ENCODE results near the gene EXOSC10.

The EXOSC10 gene

DNA sequence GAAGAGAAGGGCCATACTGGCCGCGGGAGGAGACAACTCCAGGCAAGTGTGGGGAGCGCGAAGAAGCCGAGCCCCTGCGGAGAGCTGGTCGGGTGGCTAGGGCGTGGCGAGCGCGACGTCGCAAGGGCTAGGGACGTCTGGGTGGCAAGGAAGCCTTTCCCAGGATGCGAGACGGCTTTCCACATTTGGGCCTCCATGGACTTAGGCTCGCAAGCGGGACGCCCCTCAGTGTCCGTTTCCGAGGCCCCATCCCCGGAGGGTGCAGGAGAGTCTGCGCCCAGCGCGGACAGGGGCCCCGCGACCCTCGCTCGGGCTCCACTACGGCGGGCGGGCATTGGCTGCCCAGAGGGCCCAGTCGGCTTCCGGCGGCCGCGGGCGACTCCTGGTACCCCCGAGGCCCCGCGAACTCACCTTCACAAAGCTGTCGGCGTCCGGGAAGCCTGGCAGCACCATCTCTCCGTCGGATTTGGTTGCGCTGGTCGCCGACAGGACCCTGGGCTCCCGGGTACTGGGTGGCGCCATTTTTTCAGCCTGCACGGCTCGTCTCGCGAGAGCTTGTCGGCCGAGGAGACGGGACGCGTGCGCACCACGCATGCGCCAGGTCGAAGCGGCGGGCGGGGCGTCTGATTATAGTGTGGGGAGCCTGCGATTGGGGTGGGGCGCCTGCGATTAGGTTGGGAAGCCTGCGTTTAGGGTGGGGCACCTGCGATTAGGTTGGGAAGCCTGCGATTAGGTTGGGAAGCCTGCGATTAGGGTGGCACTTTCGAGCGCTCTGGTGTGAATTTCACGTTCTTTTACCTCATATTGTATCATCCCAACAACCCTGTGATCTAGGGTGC is at the start of gene EXOSC10:
TSS of gene EXOSC10 (minus strand) at position 560 of the 839 bp plus-strand sequence. CDS start at position 522, 38 bp downstream.
- peak; percentile 96 for DNase-seq

DNA sequence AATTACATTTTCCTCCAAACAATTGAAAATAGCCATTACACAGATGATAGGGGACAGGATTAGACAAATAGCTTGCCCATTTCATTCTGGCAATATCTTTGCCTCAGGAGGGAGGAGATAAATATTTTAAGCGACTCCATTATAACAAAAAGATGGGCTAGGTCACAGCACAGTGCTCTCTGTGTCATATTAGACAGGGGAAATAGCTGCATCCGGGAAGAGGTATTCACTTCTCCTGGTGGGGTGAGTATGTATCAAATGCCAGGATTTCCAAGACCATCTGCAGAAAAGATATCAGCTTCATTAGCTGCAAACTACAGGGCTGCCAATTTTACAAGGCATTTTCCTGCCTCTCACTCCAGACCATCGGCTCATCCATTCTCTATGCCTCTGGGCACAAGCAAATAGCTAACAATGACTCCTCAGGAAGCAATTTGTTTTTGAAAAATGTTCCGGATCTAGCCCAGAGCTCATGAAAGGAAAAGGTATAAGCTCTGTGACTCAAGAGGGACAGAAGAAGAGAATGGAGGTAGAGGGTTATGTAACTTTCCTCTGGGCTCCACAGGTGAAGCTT is 47.6 kb upstream of the EXOSC10 start:
- DNase-seq: no peak

DNA sequence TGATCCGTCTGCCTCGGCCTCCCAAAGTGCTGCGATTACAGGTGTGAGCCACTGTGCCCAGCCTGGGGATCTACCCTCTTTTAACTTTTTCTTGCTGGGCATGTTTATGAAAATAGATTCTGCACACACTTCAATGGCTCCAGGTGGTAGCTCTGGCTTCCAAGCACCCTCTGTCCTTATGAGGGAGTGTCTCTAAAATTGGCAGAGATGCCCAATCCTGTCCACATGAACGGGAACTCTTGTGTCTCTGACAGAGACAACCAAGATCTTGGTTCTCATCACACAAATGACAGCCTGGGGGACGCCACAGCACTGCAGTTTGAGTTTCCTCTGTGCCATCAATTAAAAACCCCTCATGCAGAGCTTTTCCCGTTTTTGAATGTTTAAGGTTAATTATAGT is 46.1 kb upstream of the EXOSC10 start:
- no peak for DNase-seq

DNA sequence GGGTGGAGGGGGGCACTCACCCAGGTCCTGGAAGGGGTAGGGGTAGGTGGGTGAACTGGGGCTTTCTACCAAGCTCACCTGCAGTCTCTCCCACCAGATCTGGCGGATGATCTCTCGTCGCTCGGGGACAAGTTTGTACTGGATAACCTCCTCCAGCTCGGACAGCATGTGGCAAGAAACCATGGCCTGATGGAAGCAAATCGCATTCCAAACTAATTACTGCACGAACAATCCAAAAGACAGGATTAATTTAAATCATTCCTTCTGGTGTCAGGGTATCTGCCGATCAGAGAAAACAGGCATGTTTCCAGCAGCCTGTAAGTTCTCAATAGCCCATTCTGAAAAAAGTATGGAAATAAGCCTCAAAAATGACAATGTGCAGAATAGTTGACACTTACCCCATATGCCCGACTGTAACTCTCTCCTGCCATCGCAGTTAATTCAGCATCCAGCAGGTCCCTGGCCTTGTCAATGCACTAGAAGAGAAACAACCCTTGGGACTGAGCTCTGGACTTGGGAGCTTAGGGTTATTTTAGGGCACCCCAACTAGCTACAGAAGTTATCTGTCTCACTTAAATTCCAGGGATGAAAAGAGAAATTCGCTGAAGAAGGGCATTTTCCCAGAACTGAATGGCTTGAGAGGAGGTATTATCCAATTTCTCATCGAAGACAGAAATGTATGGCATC is 45.0 kb upstream of the EXOSC10 start:
- no peak for DNase-seq

DNA sequence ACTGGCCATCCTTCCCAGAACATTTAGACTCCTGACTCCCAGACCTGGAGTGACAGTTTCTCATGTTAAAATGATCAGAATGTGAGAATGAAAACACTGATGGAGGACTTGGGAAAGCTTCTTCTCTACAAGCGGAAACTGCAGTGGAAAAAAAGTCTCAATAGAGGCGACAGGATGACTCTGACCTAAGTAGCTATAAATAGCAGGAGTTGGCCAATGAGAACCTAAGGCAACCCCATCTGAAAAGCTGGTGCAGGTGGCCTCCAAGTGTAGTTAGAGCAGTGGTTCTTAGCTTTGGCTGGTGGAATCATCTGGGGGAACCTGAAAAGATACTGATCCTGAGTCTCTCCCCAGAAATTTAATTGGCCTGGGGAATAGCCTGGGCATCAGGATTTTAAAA is 44.2 kb upstream of the EXOSC10 start:
- peak; percentile 36 for DNase-seq

DNA sequence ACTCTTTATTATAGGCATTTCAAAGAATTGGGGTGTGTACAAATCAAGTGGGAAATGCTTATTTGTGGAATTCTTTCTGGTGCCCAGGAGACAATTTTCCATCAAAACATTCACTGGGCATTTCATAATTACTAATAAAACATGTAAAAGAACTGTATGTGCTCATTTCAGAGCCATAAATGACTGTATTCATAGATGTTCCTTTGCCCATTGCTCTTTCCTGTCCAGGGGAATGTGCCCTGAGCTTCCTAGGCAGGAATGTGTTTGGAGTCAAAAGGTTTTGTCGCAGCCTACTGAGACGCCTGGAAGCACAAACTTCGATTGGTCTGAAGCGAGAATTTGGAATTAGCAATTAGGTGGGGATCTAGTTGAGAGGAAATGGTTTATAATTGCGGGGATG is 43.7 kb upstream of the EXOSC10 start:
- no peak for DNase-seq

DNA sequence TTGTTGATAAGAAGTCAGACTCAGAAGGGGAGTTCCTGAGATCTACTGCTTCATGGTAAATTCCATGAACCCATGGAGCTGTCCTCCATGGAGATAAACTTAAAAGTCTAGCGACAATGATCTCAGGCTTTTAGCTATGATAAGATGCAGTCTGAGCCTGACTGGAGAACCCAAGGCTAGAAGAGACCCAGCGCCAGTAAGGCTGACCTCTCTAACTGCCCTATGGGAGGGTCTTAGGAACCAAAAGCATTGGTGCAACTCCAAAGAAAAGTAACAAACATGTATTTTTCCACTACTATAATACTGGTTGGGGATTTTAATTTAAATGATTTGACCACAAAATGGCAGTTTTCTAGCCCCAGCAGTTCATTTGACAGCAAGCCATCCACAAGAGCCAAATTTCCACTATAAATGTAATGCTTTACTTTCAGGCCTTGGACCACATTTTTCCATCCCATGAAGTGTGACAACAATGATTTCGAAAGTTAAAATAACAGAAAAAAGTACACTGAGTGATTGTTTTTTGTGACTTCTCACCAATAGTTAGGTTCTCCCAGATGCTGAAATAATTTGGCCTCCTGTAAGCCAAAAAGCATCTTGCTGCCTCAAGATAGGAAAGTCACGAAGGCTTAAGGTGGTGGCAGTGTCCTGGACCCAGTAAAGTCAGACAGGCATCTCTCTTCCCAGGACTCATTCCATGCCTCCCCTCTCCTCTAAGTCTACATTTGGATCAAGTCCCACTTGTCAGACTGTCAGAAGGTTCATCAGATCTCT is 43.1 kb upstream of the EXOSC10 start:
- no peak for DNase-seq

DNA sequence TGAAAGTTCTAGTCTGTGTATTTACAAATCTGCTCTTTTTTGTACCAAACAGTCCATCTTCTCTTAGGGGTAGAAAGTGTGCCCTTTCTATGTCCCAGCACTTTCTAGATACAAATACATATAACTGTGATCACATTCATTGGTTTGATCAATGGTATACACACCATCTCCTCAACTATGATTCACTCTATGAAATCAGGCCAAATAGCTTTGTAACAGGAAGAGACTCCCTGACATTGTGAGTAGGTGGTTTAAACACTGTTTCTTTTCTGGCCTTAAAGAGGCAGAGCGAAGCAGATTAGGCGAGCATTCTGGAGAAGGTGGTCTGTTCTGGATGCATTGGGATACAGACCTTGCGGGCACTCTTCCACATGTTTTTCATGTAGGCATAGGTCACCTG is 39.3 kb upstream of the EXOSC10 start:
- no peak for DNase-seq

DNA sequence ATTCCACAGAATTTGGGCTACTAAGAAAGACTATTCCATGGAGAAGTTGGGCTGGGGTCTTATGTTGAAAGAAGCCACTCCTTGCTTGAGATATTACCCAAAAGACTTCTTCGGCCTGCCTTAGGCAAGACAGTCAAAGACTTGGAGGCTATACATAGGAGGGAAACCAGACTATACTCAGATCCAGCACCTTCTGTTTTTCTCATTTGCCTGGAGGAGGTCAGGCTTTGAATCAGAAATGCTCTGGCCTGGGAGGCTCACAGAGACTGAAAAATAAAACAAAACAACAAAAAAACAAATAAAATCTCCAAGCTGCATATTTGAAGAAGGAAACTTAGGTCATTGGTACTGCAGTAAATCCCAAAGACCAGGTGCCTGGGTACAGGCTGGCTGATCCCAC is 38.4 kb upstream of the EXOSC10 start:
- DNase-seq: no peak

DNA sequence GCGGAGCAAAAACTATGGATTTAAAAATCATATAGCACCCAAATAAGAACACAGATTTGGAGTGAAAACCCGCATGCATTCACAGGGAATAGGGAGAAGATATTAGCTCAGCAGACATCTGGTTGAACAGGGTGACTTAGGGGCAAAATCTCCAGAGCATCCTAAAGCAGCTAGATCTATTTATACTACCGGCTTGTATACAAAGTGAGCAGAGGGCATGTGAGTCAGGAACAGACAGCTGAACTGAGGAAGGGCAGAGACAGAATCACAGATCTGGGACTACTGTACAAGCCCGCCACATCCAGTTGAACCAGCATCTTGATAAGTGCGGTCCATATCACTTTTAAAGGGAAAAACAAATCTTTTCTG is 35.2 kb upstream of the EXOSC10 start:
- no peak for DNase-seq

DNA sequence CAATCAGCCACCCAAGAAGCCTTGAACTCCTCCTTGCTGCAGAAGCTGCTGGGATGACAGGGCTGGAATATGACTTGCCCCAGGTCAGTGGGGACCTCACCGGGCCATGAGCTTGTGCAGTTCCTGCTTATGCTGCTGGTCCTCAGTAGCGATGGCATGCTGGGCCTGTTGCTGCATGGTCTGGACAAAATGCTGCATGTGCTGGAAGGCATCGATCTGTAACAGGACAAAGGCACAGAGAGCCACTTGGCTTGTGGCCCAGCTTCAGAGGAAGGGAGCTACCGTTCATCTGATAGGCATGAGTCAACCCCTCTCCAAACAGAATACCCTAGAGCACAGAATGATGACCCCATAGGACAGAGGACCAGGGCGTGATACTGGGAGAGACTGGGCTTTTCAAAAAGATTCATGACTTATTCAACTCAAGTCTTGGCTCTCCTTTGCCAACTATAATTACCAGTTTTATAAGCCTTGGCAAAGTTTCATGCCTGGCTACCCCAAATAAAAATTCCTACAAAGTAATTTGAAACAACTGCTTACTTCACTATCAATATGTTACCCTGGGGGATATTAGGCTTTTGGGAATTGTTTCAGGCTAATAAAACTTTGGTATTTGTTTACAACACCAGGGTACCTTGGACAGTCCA is 34.7 kb upstream of the EXOSC10 start:
- no peak for DNase-seq

DNA sequence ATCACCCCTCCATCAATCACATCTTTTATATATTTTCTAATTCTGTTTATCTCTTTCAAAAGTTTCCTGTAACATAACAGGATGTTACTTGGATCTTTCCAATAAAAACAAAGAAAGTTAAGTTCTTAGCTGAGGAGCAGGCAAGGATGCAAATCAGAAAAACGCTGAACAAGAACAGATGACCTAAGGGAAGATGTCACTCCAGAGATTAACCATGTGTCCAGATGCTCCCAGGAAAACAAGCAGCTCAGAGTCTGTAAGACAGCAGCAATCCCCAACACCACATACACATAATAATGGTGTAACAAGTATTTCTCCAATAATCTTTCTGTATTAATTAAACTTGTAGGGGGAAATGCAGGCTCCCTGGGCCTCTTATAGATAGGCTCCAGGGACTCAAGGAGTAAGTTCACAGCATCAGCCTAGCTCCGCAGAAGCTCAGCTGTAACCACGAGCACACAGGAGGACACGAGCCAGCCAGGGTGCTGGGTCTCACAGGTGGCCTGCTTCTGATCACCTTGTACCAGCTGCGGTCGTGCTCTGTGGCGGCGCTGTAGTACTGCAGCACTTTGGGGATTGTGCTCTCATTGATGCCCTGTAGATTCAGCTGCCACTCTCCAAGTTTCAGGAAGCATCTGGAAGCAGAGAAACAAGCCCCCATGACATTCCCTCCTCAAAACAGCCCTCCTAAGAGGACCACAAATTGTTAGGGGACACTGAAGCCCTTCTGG is 33.1 kb upstream of the EXOSC10 start:
- DNase-seq: no peak

DNA sequence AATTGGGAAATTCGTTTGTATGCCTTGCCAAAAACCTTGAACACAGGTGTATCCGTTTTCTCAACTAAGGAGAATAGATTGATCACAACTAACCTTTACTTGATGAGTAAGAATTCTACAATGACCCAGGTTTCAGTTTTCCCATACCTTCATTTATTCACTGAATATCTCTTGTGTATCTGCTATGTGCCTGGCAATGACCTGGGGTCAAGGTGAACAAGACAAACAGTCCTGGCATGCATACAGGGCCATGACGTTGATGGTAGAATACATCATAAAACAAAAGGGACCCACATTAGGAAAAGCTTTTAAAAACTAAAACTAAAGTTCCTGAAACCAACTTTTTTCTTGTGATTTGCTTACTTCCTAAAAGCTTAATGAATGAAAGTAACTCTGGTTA is 32.1 kb upstream of the EXOSC10 start:
- no peak for DNase-seq

DNA sequence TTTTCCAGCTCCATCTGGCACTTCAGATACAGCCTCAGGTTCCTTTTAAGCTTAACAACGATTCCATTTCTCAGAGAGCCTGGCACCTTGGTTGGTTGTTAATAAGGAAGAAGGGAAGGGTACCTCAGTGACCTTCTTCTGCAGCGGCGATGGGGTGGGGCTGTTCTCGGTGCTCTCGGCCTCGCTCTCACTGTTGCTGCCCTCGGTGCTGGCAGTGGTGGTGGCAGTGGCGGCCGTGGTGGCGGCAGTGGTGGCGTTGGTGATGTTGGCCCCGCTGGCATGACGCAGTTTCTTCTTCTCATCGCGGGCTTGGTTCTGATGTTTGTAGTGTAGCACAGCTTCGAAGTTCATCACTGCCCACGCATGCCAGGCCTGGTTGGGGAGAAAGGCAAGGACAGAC is 30.7 kb upstream of the EXOSC10 start:
- no peak for DNase-seq

DNA sequence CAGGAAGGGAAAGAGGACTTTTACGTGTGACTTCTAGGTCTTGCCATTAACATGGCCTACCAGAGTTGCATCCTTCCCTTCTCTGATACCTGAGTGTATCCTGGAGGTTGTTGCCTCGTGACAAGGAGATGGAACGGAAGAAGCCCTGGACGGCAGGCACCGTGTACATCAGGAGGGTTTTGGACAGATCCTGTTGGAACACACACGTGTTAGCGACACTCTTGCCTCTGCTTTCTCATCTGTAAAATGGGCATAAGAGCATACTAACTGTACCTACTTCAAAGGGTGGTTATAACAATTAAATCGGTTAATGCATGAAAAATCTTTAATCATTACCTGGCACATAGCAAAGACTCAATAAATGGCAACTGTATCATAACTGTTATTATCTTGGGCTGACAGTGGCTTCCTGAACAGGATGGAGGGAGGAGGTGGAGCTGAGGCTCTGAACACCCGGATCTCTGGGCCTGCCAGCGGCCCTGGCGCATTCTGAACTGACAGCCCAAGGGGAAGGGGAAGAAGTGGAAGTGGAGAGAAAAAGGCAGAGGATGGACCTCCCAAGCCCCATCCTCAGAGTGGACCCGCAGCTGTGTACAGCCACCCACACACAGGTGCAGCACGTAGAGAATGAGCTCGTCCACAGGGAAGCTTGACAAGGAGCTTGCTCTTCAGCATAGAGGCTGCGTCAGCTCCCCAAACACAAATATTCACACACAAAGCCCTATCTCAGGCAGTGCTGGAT is 30.2 kb upstream of the EXOSC10 start:
- DNase-seq: no peak

DNA sequence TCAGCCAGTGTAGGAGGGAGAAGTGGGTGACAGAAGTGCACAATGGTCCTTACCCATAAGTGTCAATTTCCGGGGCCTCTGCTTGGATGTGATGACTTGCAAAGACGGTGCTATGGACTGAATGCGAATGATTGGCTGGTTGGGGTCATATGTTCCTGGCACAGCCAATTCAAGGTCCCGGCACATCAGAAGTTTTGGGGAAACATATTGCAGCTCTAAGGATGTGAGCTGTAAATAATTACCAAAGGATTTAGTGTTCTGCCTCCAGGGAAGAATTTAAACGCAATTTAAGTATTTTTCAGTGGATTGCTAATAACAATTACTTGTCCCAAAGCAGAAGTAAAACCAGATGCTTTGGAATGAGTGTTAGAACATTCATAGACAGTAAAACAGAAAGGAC is 26.9 kb upstream of the EXOSC10 start:
- no peak for DNase-seq

DNA sequence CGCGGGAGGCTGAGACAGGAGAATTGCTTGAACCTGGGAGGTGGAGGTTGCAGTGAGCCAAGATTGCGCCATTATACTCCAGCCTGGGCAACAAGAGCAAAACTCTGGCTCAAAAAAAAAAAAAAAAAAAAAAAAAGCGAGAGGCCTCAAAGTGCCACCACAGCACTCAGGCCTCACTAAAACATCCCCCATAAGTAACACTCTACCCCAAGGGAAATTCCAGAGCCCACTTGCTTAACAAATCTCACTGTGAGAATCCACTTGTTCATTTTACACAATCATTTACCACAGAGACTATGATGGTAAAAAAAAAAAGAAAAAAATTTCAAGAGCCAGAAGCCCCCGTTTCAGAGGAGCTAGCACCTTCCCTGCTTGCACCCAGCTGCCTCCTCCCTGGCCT is 26.3 kb upstream of the EXOSC10 start:
- DNase-seq: no peak

DNA sequence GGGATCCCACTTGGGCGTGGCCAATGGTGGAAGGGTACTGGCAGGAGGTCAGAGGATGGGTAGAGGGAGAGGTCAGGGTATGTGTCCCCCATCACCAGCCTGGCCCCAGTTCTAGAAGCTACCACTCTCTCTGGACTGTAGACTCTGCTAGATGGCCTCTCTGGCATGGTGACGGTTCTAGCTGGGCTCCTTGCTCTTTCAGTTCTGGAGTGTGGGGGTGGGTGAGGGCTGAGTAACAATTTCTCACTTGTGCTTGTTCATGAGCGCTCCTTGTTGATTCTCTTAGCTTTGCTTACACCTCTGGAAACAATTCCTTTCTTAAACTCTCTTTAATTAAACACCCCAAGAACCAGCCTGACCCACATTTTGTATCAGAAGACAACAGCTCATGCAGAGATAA is 25.3 kb upstream of the EXOSC10 start:
- DNase-seq: no peak

DNA sequence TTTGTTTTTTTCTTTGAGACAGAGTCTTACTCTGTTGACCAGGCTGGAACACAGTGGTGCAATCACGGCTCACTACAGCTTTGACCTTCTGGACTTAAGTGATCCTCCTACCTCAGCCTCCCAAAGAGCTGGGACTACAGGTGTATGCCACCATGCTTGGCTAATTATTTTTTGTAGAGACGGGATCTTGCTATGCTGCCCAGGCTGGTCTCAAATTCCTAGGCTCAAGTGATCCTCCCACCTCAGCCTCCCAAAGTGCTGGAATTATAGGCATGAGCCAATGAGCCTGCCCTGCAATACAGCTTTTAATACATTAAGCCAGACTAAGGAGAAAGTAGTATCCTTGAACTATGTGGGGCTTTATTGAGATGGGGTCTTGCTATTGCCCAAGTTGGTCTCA is 16.6 kb upstream of the EXOSC10 start:
- no peak for DNase-seq

DNA sequence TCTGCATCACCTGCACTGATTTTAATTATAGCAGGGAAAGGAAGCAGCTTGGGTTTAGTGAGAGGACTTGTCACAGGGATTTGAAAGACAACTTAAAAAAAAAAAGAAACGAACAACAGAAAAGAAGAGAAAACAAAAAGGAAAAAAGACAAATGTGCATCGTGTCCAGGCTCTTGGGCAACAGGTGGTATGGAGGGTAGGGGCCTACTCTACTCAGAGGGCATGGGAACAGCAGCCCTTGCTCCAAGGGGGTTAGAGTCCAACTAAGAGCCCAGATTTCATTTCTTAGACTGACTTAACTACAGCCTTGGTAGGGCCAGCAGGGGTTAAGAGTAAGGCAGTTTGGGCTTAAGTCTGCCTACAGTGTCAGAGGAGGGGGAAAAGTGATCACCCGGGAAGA is 15.3 kb upstream of the EXOSC10 start:
- no peak for DNase-seq

DNA sequence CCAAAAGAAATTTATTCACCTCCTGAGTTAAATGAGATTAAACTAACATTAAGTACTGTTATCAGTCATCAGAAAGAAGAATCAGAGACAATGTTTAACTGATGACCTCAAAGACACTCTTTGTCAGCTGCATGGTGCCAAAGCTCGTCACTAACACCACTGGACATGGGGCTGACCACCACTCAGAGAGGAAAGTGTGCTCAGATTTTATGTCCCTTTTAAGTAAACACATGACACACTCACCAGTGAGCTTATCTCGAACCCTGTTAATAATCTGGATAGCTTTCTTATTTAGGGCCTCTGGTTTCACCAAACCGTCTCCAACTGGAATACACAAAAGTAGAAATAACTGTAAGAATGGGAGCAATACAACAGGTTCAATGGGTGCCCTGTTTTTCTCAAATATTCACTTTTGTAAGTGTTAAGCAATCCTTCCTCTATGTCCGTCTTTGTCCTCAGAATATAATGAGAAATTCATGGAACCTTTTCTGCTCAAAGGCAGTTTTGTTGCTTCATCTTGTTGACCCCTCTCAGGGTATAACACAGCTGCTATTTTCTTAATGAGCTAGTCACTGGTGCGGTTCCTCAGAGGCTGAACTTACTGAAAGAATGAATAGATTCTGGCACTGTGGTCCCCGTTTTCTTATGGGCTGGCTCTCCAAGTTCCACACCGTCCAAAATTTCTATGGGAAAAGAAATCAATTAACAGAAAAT is 9.5 kb upstream of the EXOSC10 start:
- DNase-seq: no peak
